ENCODE results near the gene MAN2B1.

GRCh38 chr19:12680034-12680433 is 13.5 kb upstream of the MAN2B1 start:
- TF ChIP-seq CTCF (IDR thresholded peaks at IDR 0.05; ENCODE audit: insufficient read depth, low read depth, low read length), result no peak
- TF ChIP-seq EZH2 (IDR thresholded peaks at IDR 0.05; ENCODE audit: insufficient read depth, low read length), result no peak
